Measurements from ENCODE around the gene TMEFF1.
A peak's percentile ranks its signal among the peaks of the same experiment; 100 is the strongest.

DNA sequence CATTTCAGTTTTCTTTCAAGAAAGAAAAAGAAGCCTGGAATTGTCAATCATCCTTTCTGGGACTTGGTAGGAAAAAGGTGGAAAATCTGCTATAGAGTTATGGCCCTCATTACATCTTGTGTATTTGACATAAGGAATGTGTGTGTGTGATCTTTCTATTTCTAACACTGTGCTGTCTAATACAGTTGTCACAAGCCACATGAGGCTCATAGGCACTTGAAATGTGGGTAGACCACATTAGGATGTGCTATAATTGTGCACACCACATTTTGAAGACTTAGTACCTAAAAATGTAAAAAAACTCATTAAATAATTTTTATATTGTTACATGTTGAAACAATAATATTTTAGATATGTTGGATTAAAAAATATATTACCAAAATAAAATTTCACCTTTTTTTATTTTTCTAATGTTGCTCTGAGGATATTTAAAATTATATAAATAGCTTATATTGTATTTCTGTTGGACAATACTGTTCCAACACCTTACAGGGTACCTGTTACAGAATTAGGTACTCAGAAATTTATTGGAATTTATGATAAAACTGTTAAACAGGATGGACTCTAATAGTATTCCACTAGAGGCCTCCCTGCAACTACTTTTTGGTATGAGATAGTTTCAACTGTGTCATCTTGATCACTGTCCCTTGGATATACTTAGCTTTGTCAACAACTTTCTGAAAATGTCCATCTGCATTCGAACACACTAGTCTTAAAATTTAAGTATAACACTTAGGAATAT lies 27.6 kb upstream of the TMEFF1 start:
- TF ChIP-seq, protein P1, sequence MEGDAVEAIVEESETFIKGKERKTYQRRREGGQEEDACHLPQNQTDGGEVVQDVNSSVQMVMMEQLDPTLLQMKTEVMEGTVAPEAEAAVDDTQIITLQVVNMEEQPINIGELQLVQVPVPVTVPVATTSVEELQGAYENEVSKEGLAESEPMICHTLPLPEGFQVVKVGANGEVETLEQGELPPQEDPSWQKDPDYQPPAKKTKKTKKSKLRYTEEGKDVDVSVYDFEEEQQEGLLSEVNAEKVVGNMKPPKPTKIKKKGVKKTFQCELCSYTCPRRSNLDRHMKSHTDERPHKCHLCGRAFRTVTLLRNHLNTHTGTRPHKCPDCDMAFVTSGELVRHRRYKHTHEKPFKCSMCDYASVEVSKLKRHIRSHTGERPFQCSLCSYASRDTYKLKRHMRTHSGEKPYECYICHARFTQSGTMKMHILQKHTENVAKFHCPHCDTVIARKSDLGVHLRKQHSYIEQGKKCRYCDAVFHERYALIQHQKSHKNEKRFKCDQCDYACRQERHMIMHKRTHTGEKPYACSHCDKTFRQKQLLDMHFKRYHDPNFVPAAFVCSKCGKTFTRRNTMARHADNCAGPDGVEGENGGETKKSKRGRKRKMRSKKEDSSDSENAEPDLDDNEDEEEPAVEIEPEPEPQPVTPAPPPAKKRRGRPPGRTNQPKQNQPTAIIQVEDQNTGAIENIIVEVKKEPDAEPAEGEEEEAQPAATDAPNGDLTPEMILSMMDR (conservative IDR thresholded peaks at IDR 0.05) = peak; percentile 9; the same call in 1 of the 2 replicates
- TF ChIP-seq ZFX (IDR thresholded peaks at IDR 0.05) = no peak

Measured in C4-2B (cell line).